GM23248 (cell line): ENCODE data around the gene SIRT7. TPM values are rescaled to one million over a fixed set of nuclear protein-coding genes. Genes with fewer than 3 reads are reported as not detected.

ENCODE experiments used
- DNase-seq: peaks from one replicate; pipeline ENCODE4 v3.0.0-alpha.2; 2015
- H2AFZ ChIP-seq: fragments of 200-600 bp; sonication (generic); 2 replicates; pipeline ENCODE4 v1.6.1; 2016; ENCODE audit warnings: antibody characterized with exemption
- H3F3A ChIP-seq: fragments of 200-600 bp; sonication (generic); 2 replicates; pipeline ENCODE4 v1.6.1; 2016; ENCODE audit warnings: mild to moderate bottlenecking, antibody characterized with exemption, mixed run types; ENCODE audit not compliant: insufficient read depth
- H3K27ac ChIP-seq: fragments of 200-600 bp; sonication (generic); 2 replicates; pipeline ENCODE4 v1.5.1; 2016; ENCODE audit warnings: mild to moderate bottlenecking
- H3K27me3 ChIP-seq: fragments of 200-600 bp; sonication (generic); replicated peaks from 2 replicates; pipeline ENCODE4 v1.6.1; 2016; ENCODE audit warnings: mild to moderate bottlenecking; ENCODE audit not compliant: insufficient read depth
- H3K36me3 ChIP-seq: fragments of 200-600 bp; sonication (generic); 2 replicates; pipeline ENCODE4 v1.6.1; 2016; ENCODE audit warnings: low read depth, mild to moderate bottlenecking
- H3K4me1 ChIP-seq: fragments of 200-600 bp; sonication (generic); 2 replicates; pipeline ENCODE4 v1.6.1; 2016; ENCODE audit warnings: mild to moderate bottlenecking; ENCODE audit not compliant: insufficient read depth
- H3K4me2 ChIP-seq: fragments of 200-600 bp; sonication (generic); one replicate; pipeline ENCODE4 v1.6.1; 2016; ENCODE audit warnings: mild to moderate bottlenecking; ENCODE audit not compliant: unreplicated experiment
- H3K4me3 ChIP-seq: fragments of 200-600 bp; sonication (generic); 2 replicates; pipeline ENCODE4 v1.5.1; 2016; ENCODE audit warnings: mild to moderate bottlenecking
- H3K79me2 ChIP-seq: fragments of 200-600 bp; sonication (generic); 2 replicates; pipeline ENCODE4 v1.6.1; 2016; ENCODE audit warnings: mild to moderate bottlenecking; ENCODE audit not compliant: insufficient read depth
- H3K9ac ChIP-seq: fragments of 200-600 bp; sonication (generic); 2 replicates; pipeline ENCODE4 v1.6.1; 2016; ENCODE audit warnings: mild to moderate bottlenecking
- H3K9me2 ChIP-seq: fragments of 200-600 bp; sonication (generic); 2 replicates; pipeline ENCODE4 v1.6.1; 2016; ENCODE audit warnings: mixed run types, mild to moderate bottlenecking, moderate library complexity; ENCODE audit not compliant: insufficient read depth
- H3K9me3 ChIP-seq: fragments of 200-600 bp; sonication (generic); one replicate; pipeline ENCODE4 v1.6.1; 2017; ENCODE audit warnings: low read depth
- H4K20me1 ChIP-seq: fragments of 200-600 bp; sonication (generic); 2 replicates; pipeline ENCODE4 v1.6.0; 2016; ENCODE audit not compliant: insufficient read depth
- EZH2 ChIP-seq: fragments of 200-600 bp; sonication (generic); IDR thresholded peaks from 2 replicates; pipeline ENCODE4 v1.6.1; 2018; ENCODE audit warnings: antibody characterized with exemption, mild to moderate bottlenecking; ENCODE audit not compliant: insufficient read depth, poor library complexity, severe bottlenecking
- EZH2phosphoT487 ChIP-seq: fragments of 200-600 bp; sonication (generic); IDR thresholded peaks from 2 replicates; pipeline ENCODE4 v1.6.1; 2018; ENCODE audit warnings: antibody characterized with exemption, moderate library complexity, mild to moderate bottlenecking, low read depth; ENCODE audit not compliant: insufficient read depth
- WGBS, 2 experiments: methylation state at CpG; one replicate each; pipeline ENCODE4 v1.1.6; 2015 to 2017; ENCODE audit warnings: low lambda C conversion rate in 2 of 2, low coverage in 1 of 2; ENCODE audit errors: missing lambda C conversion rate in 2 of 2; 5-methylcytosine and 5-hydroxymethylcytosine counted together
- in situ Hi-C: fragments of 300-500 bp; cut with MboI; formaldehyde crosslinking; loops from 2 replicates; pipeline ENCODE4 v1.15.0; 2020
- polyA plus RNA-seq: library from polyadenylated mRNA; unstranded; fragments of >200 nt; fragmentation: Nextera tagmentation; extraction: Ambion mirVana; gene quantifications from 2 replicates; pipeline ENCODE4 v1.2.1, GENCODE V29; 2016
- total RNA-seq: library from RNA; depleted of rRNA; stranded (reverse); fragments of >200 nt; shearing (Covaris generic); gene quantifications from 2 replicates; pipeline ENCODE4 v1.2.3, GENCODE V29; 2014

Gene SIRT7
- total and polyA plus RNA-seq, 2 experiments from 2014 or later: 11.4 to 13.1 TPM

- Histone ChIP-seq H3K4me3 (peak overlapping the region; percentile 34; the same call in 1 of the 2 replicates), H3K9me2 (no peaks in the 10 kb centered on the region), H3F3A (peaks cover 13% of the 10 kb centered on the region), H3K4me1 (peaks cover 10% of the 10 kb centered on the region; the same call in 1 of the 2 replicates), H3K9me3 (no peaks in the 10 kb centered on the region), H3K9ac (no peak overlapping the region), H3K27me3 (peaks cover 20% of the 10 kb centered on the region), H3K79me2 (no peaks in the 10 kb centered on the region), H4K20me1 (no peaks in the 10 kb centered on the region), H2AFZ (peak overlapping the region; percentile 23; the same call in 1 of the 2 replicates), H3K27ac (no peak overlapping the region), H3K36me3 (no peaks in the 10 kb centered on the region), H3K4me2 (no peak overlapping the region)
- in situ Hi-C loops: no loop called here
- DNase-seq: no peak
- 3 to 5% methylated on average over 78 to 83 of the region's 98 CpGs for WGBS, 2 experiments
- TF ChIP-seq EZH2 (peak; percentile 95), EZH2phosphoT487 (peak; percentile 71)
These were observed 42.4 kb upstream of the SIRT7 start for GRCh38 chr17:81960130-81960958.

DNA sequence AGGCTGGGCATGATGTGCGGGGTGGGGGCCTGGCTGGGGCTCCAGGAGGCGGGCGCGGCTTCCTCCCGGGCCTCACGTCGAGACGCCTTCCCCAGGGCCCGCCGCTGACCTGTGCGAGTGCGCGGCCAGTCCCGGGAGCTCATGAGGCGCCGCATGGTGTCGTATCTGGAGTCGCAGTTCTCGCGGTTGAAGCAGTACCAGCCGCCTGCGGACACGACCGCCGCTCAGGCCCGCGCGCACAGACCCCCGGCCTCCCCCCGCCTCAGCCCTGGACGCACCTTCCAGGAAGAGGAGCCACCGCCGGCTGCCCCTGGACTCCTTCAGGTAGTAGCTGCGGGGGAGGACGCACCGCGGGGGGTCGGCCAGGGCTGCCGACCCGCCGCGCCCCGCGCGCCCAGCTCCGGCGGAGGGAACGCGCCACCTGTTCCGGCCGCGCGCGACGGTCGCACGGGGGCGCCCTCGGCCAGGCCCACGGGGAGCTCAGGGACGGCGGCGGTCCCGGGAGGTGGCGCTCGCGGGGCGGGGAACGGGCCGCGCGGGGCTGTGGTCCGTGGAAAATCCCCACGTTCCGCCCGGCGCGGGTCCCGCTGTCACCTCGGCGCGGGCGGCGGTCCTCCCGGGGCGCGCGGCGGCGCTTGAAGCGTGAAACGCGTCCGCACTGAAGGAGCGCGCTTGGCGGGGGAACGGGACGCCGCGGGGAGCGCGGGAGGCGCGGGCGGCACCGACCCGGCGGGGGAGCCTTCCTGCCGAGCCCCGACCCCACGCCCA, 41.6 kb upstream of the SIRT7 start:
- in situ Hi-C loops: no loop called here
- H2AFZ ChIP-seq: peak overlapping the region; percentile 23; the same call in 1 of the 2 replicates
- 7 to 12% methylated on average over 22 to 51 of the region's 112 CpGs for WGBS, 2 experiments
- no peaks in the 10 kb centered on the region for H3K9me3 ChIP-seq
- no peaks in the 10 kb centered on the region for H3K36me3 ChIP-seq
- H3K9me2 ChIP-seq: no peaks in the 10 kb centered on the region
- H3K27me3 ChIP-seq: peaks cover 20% of the 10 kb centered on the region
- H3F3A ChIP-seq: peaks cover 7% of the 10 kb centered on the region
- no peaks in the 10 kb centered on the region for H3K79me2 ChIP-seq
- no peak overlapping the region for H3K27ac ChIP-seq
- peak overlapping the region; percentile 34; the same call in 1 of the 2 replicates for H3K4me3 ChIP-seq
- H3K4me1 ChIP-seq: 0 out of 2 replicates have a peak, but pooled peaks cover 2% of the 10 kb centered on the region
- no peaks in the 10 kb centered on the region for H4K20me1 ChIP-seq
- H3K4me2 ChIP-seq: no peak overlapping the region
- DNase-seq: peak; percentile 73
- H3K9ac ChIP-seq: no peak overlapping the region
- TF ChIP-seq EZH2phosphoT487 (no peak), EZH2 (no peak)

GRCh38 chr17:81958633-81959342, 40.8 kb upstream of the SIRT7 start:
- no peak overlapping the region for H3K9ac ChIP-seq
- H4K20me1 ChIP-seq: no peaks in the 10 kb centered on the region
- H3F3A ChIP-seq: no peaks in the 10 kb centered on the region
- H3K9me3 ChIP-seq: no peaks in the 10 kb centered on the region
- H3K4me2 ChIP-seq: no peak overlapping the region
- no peaks in the 10 kb centered on the region for H3K4me1 ChIP-seq
- in situ Hi-C loops: no loop called here
- no peak for DNase-seq
- H3K27me3 ChIP-seq: peaks cover 20% of the 10 kb centered on the region
- no peak overlapping the region for H2AFZ ChIP-seq
- no peaks in the 10 kb centered on the region for H3K79me2 ChIP-seq
- H3K9me2 ChIP-seq: no peaks in the 10 kb centered on the region
- H3K27ac ChIP-seq: no peak overlapping the region
- H3K36me3 ChIP-seq: no peaks in the 10 kb centered on the region
- no peak for TF ChIP-seq EZH2phosphoT487
- TF ChIP-seq EZH2: no peak
- WGBS, 2 experiments: 58 to 61% methylated on average over 14 to 15 of the region's 15 CpGs
- no peak overlapping the region for H3K4me3 ChIP-seq
